SU-DHL-6 (cell line): Measurements from ENCODE around the gene HSP90AB1.

Experiments
- H2AFZ ChIP-seq: fragments of 200-600 bp; sonication (generic); 2 replicates; pipeline ENCODE4 v1.6.1; 2014; ENCODE audit warnings: low read depth, mild to moderate bottlenecking, moderate library complexity, mixed read lengths, antibody characterized with exemption, low read length; ENCODE audit not compliant: severe bottlenecking
- H3F3A ChIP-seq: fragments of 200-600 bp; shearing (Covaris generic); 2 replicates; pipeline ENCODE4 v1.6.0; 2016; ENCODE audit warnings: antibody characterized with exemption, mild to moderate bottlenecking; ENCODE audit not compliant: insufficient read depth
- H3K27ac ChIP-seq: fragments of 200-600 bp; sonication (generic); 2 replicates; pipeline ENCODE4 v1.5.1; 2016; ENCODE audit warnings: low read depth, mild to moderate bottlenecking, low read length, moderate library complexity, mixed read lengths
- H3K27me3 ChIP-seq: fragments of 200-600 bp; sonication (generic), shearing (Covaris generic); 2 replicates; pipeline ENCODE4 v1.6.0; 2014; ENCODE audit warnings: mild to moderate bottlenecking, low read length
- H3K36me3 ChIP-seq: fragments of 200-600 bp; sonication (generic); 2 replicates; pipeline ENCODE4 v1.6.1; 2014; ENCODE audit warnings: mild to moderate bottlenecking, low read length, mixed read lengths
- H3K4me2 ChIP-seq: fragments of 300-600, 200-600 bp; shearing (Covaris generic), sonication (generic); 2 replicates; pipeline ENCODE4 v1.6.0; 2014; ENCODE audit warnings: low read length, low read depth, mild to moderate bottlenecking; ENCODE audit not compliant: poor library complexity, severe bottlenecking
- H3K4me3 ChIP-seq: fragments of 200-600 bp; sonication (generic); 2 replicates; pipeline ENCODE4 v1.5.1; 2014; ENCODE audit warnings: antibody characterized with exemption, low read length, mild to moderate bottlenecking, mixed read lengths; ENCODE audit not compliant: insufficient read depth, poor library complexity, severe bottlenecking
- H3K79me2 ChIP-seq: fragments of 200-600 bp; sonication (generic); 2 replicates; pipeline ENCODE4 v1.6.1; 2014; ENCODE audit warnings: mild to moderate bottlenecking, low read length, moderate library complexity; ENCODE audit not compliant: insufficient read depth
- H3K9ac ChIP-seq: fragments of 200-600 bp; sonication (generic); 2 replicates; pipeline ENCODE4 v1.7.0; 2014; ENCODE audit warnings: mild to moderate bottlenecking, low read length
- H3K9me2 ChIP-seq: fragments of 200-600 bp; sonication (generic); replicated peaks from 2 replicates; pipeline ENCODE4 v1.6.1; 2014; ENCODE audit warnings: low read length; ENCODE audit not compliant: insufficient read depth
- H3K9me3 ChIP-seq: fragments of 200-600 bp; sonication (generic); 2 replicates; pipeline ENCODE4 v1.6.1; 2014; ENCODE audit warnings: low read length, mixed read lengths; ENCODE audit not compliant: insufficient read depth
- H4K20me1 ChIP-seq: fragments of 200-600 bp; sonication (generic); 2 replicates; pipeline ENCODE4 v1.6.1; 2014; ENCODE audit warnings: low read depth, mild to moderate bottlenecking, antibody characterized with exemption, low read length, moderate library complexity, mixed read lengths
- CTCF ChIP-seq: fragments of 200-600 bp; sonication (generic); IDR thresholded peaks from one replicate; pipeline ENCODE4 v1.5.1; 2017; ENCODE audit warnings: antibody characterized with exemption, mild to moderate bottlenecking, low read length, moderate library complexity; ENCODE audit not compliant: insufficient read depth, poor library complexity, severe bottlenecking
- EZH2phosphoT487 ChIP-seq: fragments of 200-600 bp; sonication (generic), shearing (Covaris generic); conservative IDR thresholded peaks from 2 replicates; pipeline ENCODE4 v1.6.1; 2018; ENCODE audit warnings: mild to moderate bottlenecking, antibody characterized with exemption, low read length, moderate library complexity, mixed read lengths

HSP90AB1 gene

GRCh38 chr6:44237813-44238433 is 9.0 kb upstream of the HSP90AB1 start:
- Histone ChIP-seq H3F3A (peaks cover 8% of the 10 kb centered on the region), H2AFZ (peak overlapping the region; percentile 78), H3K9me2 (no peaks in the 10 kb centered on the region), H4K20me1 (no peaks in the 10 kb centered on the region), H3K4me3 (peak overlapping the region; percentile 43), H3K27ac (0 out of 2 replicates have a peak overlapping the region, but pooled peaks have one; percentile 4), H3K4me2 (peak overlapping the region; percentile 64), H3K9me3 (no peaks in the 10 kb centered on the region), H3K79me2 (no peaks in the 10 kb centered on the region), H3K9ac (peak overlapping the region; percentile 54), H3K27me3 (no peaks in the 10 kb centered on the region), H3K36me3 (no peaks in the 10 kb centered on the region)
- TF ChIP-seq CTCF, result peak; percentile 99
- TF ChIP-seq EZH2phosphoT487, result no peak

- no peak overlapping the region for H3K27ac ChIP-seq
- no peaks in the 10 kb centered on the region for H4K20me1 ChIP-seq
- no peak overlapping the region for H3K4me2 ChIP-seq
- H3K9me2 ChIP-seq, result no peaks in the 10 kb centered on the region
- no peak overlapping the region for H3K9ac ChIP-seq
- H3K4me3 ChIP-seq, result no peak overlapping the region
- H3K79me2 ChIP-seq, result no peaks in the 10 kb centered on the region
- no peak for TF ChIP-seq EZH2phosphoT487
- TF ChIP-seq CTCF, result no peak
- H3F3A ChIP-seq, result peaks cover 8% of the 10 kb centered on the region
- no peak overlapping the region for H2AFZ ChIP-seq
- H3K9me3 ChIP-seq, result no peaks in the 10 kb centered on the region
- H3K27me3 ChIP-seq, result no peaks in the 10 kb centered on the region
- no peaks in the 10 kb centered on the region for H3K36me3 ChIP-seq
These were observed 8.1 kb upstream of the HSP90AB1 start for GRCh38 chr6:44238687-44239350.

DNA sequence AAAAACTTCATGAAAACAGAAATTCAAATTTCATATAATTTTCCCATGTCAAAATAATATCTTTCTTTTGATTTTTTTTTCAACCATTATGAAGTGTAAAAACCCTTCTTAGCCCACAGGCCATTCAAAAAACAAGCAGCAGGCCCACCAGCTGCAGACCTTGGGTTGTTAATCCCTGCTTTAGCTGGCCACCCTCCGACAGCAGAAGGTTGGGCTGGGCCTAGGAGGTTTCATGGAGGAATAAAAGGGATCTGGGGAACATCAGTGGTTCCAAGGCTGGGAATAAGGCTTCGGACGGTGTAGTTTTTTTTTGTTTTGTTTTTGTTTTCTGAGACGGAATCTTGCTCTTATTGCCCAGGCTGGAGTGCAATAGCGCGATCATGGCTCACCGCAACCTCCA is 3.6 kb upstream of the HSP90AB1 start:
- Histone ChIP-seq H3K27me3 (no peaks in the 10 kb centered on the region), H3K79me2 (peaks cover 15% of the 10 kb centered on the region), H3F3A (peaks cover 16% of the 10 kb centered on the region), H3K4me3 (no peak overlapping the region), H2AFZ (no peak overlapping the region), H4K20me1 (peaks cover 9% of the 10 kb centered on the region), H3K4me2 (no peak overlapping the region), H3K36me3 (peaks cover 9% of the 10 kb centered on the region), H3K9ac (no peak overlapping the region), H3K9me2 (no peaks in the 10 kb centered on the region), H3K9me3 (no peaks in the 10 kb centered on the region), H3K27ac (no peak overlapping the region)
- TF ChIP-seq CTCF, result no peak
- no peak for TF ChIP-seq EZH2phosphoT487
